ENCODE measurements around the gene APH1A. TPM values are rescaled to one million over a fixed set of nuclear protein-coding genes. Genes with fewer than 3 reads are reported as not detected.

The APH1A gene
- total and polyA plus RNA-seq, 10 of the 15 experiments (the other 5 are each of a cell fraction or from before 2014, with no cell fraction given) = 6.7 to 130 (median 87.7) TPM

- TF ChIP-seq POU2F2 (IDR thresholded peaks at IDR 0.05; ENCODE audit: borderline replicate concordance, low read depth, low read length) = 0 out of 3 replicates have a peak, but pooled peaks have one; percentile 13
Observed at GRCh38 chr1:150268340-150268704, 494 bp downstream of the APH1A start (continued).

- Histone ChIP-seq H3K9me3 (replicated peaks; ENCODE audit: control insufficient read depth, insufficient read depth, low read length) (no peaks in the 10 kb centered on the region), H3K27me3 (replicated peaks in 1 of 2; ENCODE audit: control insufficient read depth in 2 of 2, insufficient read depth in 2 of 2, low read length in 1 of 2) (no peaks in the 10 kb centered on the region), H3K4me2 (ENCODE audit: control insufficient read depth, insufficient read depth) (peak overlapping the region; percentile 86), H2AFZ (ENCODE audit: control insufficient read depth, low read depth, low read length) (no peak overlapping the region), H3K79me2 (ENCODE audit: control insufficient read depth, insufficient read depth, low read length) (peaks cover 27% of the 10 kb centered on the region), H3K4me3 (peak overlapping the region; percentile 97), H4K20me1 (ENCODE audit: control insufficient read depth, insufficient read depth) (no peaks in the 10 kb centered on the region), H3K4me1 (ENCODE audit: control insufficient read depth, insufficient read depth, low read length) (peaks cover 6% of the 10 kb centered on the region), H3K36me3 (ENCODE audit: control insufficient read depth in 2 of 2, insufficient read depth in 2 of 2, low read length in 1 of 2) (peaks cover 4 to 19% of the 10 kb centered on the region in 2 experiments), H3K9ac (ENCODE audit: control insufficient read depth, insufficient read depth, low read length) (peak overlapping the region; percentile 97), H3K27ac (ENCODE audit: control insufficient read depth, insufficient read depth) (peak overlapping the region; percentile 90)
- ChIA-PET SMC1A (ENCODE audit: uncharacterized antibody, unreplicated experiment) (interaction anchor here (1.9 kb wide), 1 partner anchor 13 kb away, joined by 4 read pairs; no protein-coding TSS in a partner anchor), CTCF (no interaction called here), RAD21 (ENCODE audit: unreplicated experiment) (no interaction called here), POLR2A (no interaction called here)
- ATAC-seq = no peak
- no peak for FAIRE-seq
- no peak for DNase-seq (ENCODE audit: low read depth, low spot score)
- 38% methylated on average over 6 of the region's 6 CpGs for WGBS (ENCODE audit: insufficient coverage, insufficient replicate concordance, low lambda C conversion rate, missing lambda C conversion rate)
- in situ Hi-C loops (cut with MboI) = no loop called here
- TF ChIP-seq RBBP5 (conservative IDR thresholded peaks at IDR 0.05) = no peak
- no peak for TF ChIP-seq ZNF207 (IDR thresholded peaks at IDR 0.05; ENCODE audit: borderline replicate concordance)
- TF ChIP-seq BHLHE40 (IDR thresholded peaks at IDR 0.05; ENCODE audit: borderline replicate concordance in 1 of 2, low read depth in 2 of 2, low read length in 1 of 2) = no peak
- no peak for TF ChIP-seq EZH2 (IDR thresholded peaks at IDR 0.05; ENCODE audit: borderline replicate concordance, control insufficient read depth, low read depth, low read length)
- TF ChIP-seq RAD21 (IDR thresholded peaks at IDR 0.05; ENCODE audit: insufficient read depth, low read depth, low read length) = no peak
- no peak for TF ChIP-seq NR2C1 (IDR thresholded peaks at IDR 0.05)
- TF ChIP-seq IKZF1 (conservative IDR thresholded peaks at IDR 0.05) = no peak
- TF ChIP-seq GATAD2B (conservative IDR thresholded peaks at IDR 0.05; ENCODE audit: low read depth) = no peak
- no peak for TF ChIP-seq BMI1 (IDR thresholded peaks at IDR 0.05; ENCODE audit: borderline replicate concordance)
- BruUV-seq (replicated peaks) = no TSS peak
- intact Hi-C loops (cut with micrococcal nuclease; ENCODE audit: unreplicated experiment) = loop anchor here (1.0 to 5.0 kb wide), 2 partner anchors 12 to 54 kb away; partner anchors contain the start of gene PRPF3
Observed at GRCh38 chr1:150267896-150268295, 920 bp downstream of the APH1A start.
